NCI-H146 treated with DMSO at 0.1 percent for 48 hours (cell line): ENCODE results near the gene VKORC1.
"Not testable (repeated sequence)": the region's sequence is repeated elsewhere in the genome, so short reads cannot be mapped to it uniquely, and the experiment has no call there.

ENCODE experiments used
- DNase-seq: peaks from one replicate; lab custom pipeline; 2025; ENCODE audit not compliant: unreplicated experiment; lab: John Stamatoyannopoulos, UW

Gene VKORC1

GRCh38 chr16:31107465-31107867 is 12.9 kb upstream of the VKORC1 start:
- DNase-seq, result no peak

GRCh38 chr16:31106509-31107464 is 12.2 kb upstream of the VKORC1 start:
- DNase-seq, result no peak

- no peak for DNase-seq
These were observed 11.1 kb upstream of the VKORC1 start for GRCh38 chr16:31105677-31106213.

- not testable (repeated sequence) for DNase-seq
These were observed 6.5 kb upstream of the VKORC1 start for GRCh38 chr16:31100876-31101641.

DNA sequence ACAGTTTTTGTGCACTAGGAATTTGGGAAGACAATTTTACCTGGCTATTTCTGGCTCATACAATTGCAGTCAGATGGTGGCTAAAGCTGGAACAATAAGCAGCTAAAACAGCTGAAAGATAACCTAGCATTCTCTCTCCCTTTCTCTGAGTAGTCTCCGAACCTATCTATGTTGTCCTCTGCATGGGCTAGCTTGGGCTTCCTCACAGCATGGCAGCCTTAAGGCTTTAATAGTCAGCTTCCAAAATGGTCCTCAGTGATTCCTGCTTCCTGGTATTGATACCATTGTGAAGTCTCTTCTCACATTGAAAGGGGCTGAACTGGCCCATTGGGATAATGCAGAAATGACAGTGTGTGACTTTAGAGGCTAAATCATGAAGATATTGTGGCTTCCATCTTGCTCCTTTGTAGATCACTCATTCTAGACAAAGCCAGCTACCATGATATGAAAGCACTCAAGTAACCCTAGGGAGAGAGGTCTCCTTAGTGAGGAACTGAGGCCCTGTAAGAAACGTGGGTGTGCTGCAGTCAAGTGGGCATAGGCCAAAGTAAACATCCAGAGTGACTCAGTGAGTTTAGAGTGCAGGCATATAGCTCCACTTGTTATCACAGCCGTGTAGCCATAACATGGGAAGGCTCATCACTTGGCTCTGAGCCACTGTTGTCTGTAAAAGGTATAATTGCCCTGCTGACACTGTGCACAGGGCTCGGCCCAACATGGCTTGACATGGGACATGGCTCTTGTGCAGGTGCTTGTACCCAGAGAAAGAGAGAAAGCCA is 5.5 kb upstream of the VKORC1 start:
- DNase-seq, result no peak

DNA sequence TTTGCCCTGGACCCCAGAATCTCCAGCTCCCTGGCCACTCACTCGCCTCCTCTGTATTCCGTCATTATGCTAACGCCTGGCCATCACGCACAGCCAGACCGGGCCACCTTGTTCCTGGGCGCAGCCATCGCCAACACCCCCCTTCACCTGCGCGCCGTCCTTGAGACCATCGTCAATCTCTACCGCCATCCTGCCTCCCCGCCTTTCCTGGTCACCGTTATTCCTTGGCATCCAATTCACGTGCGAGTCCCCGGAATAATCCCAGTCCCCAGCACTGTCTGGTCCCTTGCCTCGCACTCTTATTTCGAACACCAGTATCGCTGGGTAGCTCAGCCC is 541 bp downstream of the VKORC1 start:
- DNase-seq, result peak; percentile 21

DNA sequence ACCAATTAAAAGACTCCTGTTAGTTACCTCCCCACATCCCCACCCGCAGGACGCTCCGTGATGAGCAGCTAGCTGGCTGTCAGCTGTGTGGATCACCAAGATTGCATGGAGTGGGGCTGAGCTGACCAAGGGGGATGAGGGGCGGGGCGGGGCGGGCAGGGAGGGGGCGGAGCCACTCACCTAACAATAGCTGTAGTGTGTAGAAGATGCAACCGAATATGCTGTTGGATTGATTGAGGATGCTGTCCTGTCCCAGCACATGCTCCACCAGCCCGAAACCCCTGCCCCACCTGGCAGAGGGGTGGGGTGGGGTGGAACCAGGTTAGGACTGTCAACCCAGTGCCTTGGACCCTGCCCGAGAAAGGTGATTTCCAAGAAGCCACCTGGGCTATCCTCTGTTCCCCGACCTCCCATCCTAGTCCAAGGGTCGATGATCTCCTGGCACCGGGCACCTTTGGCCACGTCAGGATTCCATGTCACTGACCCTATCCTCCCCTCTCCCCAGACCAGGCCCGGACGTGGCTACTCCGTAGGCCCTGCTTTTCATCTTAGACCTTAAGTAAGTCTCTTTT is 1.4 kb downstream of the VKORC1 start:
- DNase-seq, result peak; percentile 52

GRCh38 chr16:31092330-31092729 is 2.3 kb downstream of the VKORC1 start:
- DNase-seq, result no peak

GRCh38 chr16:31090540-31090939 is 4.1 kb downstream of the VKORC1 start:
- DNase-seq, result no peak

- DNase-seq, result no peak
These were observed 5.4 kb downstream of the VKORC1 start for GRCh38 chr16:31089199-31089598.

- DNase-seq, result no peak
These were observed 6.0 kb downstream of the VKORC1 start, which contains the start of gene PRSS53 for GRCh38 chr16:31088459-31089183. TSS of gene PRSS53 (minus strand) at chr16:31088943. CDS start at chr16:31088809, 134 bp downstream.

DNA sequence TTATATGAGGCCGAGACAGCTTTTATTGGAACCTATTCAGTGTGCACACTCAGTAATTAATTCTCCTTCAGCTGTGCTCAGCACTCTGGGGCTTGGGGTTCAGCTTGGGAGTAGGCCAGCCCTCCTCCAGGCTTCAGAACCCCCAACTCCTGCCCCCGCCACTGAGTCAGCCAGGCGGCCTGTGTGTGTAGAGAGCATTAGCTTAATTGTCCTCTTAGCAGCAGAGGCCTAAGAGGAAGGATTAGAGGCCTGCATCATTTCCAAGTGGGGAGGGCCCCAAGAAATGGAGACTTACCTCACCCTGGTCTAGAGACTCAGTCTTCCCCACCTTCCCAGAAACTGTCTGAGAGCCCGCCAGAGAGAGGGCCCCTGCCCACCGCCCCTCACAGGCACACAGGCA is 6.6 kb downstream of the VKORC1 start:
- DNase-seq, result no peak

GRCh38 chr16:31087481-31087880 is 7.1 kb downstream of the VKORC1 start:
- no peak for DNase-seq

DNA sequence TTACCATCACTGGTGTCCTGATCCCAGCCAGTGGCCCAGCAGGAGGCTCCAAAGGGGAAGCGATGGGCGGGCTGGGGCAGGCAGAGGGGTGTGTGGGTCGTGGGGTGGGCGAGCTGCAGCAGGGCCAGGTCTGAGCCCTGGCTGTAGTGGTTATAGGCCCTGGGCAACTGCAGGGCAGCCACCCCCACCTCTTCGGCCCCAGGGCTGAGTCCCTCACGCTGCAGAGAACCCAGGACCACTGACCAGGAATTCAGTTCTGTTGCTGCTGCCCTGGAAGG is 8.0 kb downstream of the VKORC1 start:
- no peak for DNase-seq

- no peak for DNase-seq
These were observed 8.5 kb downstream of the VKORC1 start for GRCh38 chr16:31085873-31086628.

DNA sequence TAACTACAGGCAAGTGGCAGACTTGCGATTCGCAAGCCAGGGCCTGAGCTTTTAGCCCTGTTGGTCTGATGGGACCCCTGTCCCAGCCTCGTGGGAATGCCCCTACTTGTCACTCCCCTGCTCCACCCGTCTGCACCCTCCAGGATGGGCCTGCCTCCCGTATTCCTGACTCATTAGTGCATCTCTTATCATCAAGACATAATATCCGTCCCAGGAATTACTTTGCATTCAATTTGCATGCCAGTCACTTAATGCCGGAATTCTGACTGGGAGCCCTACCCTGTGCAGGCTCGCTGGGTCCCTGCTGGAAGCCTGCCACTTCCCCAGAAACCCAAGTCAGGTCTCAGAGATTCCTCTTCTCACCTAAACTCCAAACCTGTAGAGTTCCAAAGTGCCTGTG is 9.2 kb downstream of the VKORC1 start:
- no peak for DNase-seq

DNA sequence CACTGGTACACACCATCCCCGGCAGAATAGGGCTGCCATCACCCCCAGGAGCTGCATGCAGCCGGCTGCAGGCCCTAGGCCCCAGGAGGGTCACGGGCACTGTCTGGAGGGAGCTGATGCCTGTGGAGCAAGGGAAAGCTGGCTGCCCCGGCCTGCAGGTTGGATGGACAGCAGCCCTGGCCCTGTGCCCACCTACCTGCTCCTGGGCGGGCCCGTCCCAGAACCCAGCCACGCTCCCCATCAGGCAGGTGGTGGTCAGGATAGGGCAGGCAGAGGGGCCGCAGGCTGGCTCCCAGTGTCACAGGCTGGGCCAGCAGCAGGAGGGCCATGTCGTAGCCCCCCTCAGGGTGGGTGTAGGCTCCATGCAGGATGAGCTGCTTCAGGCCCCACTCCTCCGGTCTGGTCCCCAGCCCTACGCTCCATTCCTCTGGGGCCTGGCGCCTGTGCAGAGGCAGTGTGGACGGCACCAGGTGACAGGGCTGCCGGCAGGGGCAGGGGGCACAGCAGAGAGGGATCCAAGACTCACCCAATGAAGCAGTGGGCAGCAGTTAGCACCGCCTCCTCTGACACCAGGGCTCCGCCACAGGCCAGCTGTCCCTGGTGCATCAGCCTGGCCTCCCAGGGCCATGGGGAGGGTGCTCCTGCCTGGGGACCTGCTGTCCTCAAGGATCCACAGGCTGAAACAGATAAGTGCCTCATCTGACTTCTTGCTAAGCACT is 9.9 kb downstream of the VKORC1 start:
- DNase-seq, result no peak

- DNase-seq, result no peak
These were observed 10.6 kb downstream of the VKORC1 start for GRCh38 chr16:31083981-31084380.

GRCh38 chr16:31083556-31083955 is 11.0 kb downstream of the VKORC1 start:
- no peak for DNase-seq
